Small intestine (tissue), 7 donors: Measurements from ENCODE around the gene M6PR. TPM values are rescaled to one million over a fixed set of nuclear protein-coding genes. Genes with fewer than 3 reads are reported as not detected.

Source experiments
- DNase-seq, 2 donors: peaks; one replicate each; pipeline versions ENCODE4 v3.0.0 to v3.0.0-alpha.2; 2013
- FAIRE-seq: peaks from 2 replicates; lab custom pipeline; 2012; peaks lifted over from hg19 to GRCh38; lab: Jason Lieb, UNC
- H3K27ac ChIP-seq, 3 donors: one replicate each; pipeline ENCODE4 v1.5.1; 2013; ENCODE audit warnings: low read length in 2 of 3, mild to moderate bottlenecking in 2 of 3, control low read depth in 1 of 3, inconsistent platforms in 1 of 3, low read depth in 1 of 3, moderate library complexity in 1 of 3
- H3K27me3 ChIP-seq, 3 donors: one replicate each; pipeline ENCODE4 v1.6.1; 2013; ENCODE audit warnings: low read length in 3 of 3, inconsistent platforms in 1 of 3; ENCODE audit not compliant: control insufficient read depth in 3 of 3, insufficient read depth in 3 of 3
- H3K36me3 ChIP-seq, 3 donors: one replicate each; pipeline ENCODE4 v1.6.1; 2013; ENCODE audit warnings: low read length in 3 of 3, inconsistent platforms in 1 of 3, low read depth in 1 of 3, mild to moderate bottlenecking in 1 of 3, moderate library complexity in 1 of 3; ENCODE audit not compliant: control insufficient read depth in 3 of 3, insufficient read depth in 2 of 3
- H3K4me1 ChIP-seq, 3 donors: one replicate each; pipeline ENCODE4 v1.6.1; 2013; ENCODE audit warnings: low read length in 2 of 3, inconsistent platforms in 1 of 3, low read depth in 1 of 3, mild to moderate bottlenecking in 1 of 3, moderate library complexity in 1 of 3; ENCODE audit not compliant: control insufficient read depth in 3 of 3, insufficient read depth in 2 of 3
- H3K4me3 ChIP-seq, 3 donors: one replicate each; pipeline ENCODE4 v1.5.1; 2013; ENCODE audit warnings: low read length in 3 of 3, control low read depth in 1 of 3, inconsistent platforms in 1 of 3, low read depth in 1 of 3, mild to moderate bottlenecking in 1 of 3, moderate library complexity in 1 of 3
- H3K9me3 ChIP-seq, 2 donors: one replicate each; pipeline ENCODE4 v1.6.1; 2013; ENCODE audit warnings: low read depth in 1 of 2, low read length in 1 of 2; ENCODE audit not compliant: control insufficient read depth in 2 of 2, insufficient read depth in 1 of 2
- WGBS, 3 donors: extraction: QIAGEN DNeasy Blood & Tissue Kit; methylation state at CpG; one replicate each; pipeline ENCODE4 v1.1.7; 2013; 5-methylcytosine and 5-hydroxymethylcytosine counted together
- polyA plus RNA-seq, 4 donors: library from polyadenylated mRNA; stranded (reverse) in 3 of 4; unstranded in 1 of 4; fragments of 200-250 nt in 3 of 4; fragments of 120-200 nt in 1 of 4; gene quantifications; one replicate each; pipeline versions ENCODE4 v1.2.1 to v1.2.3, GENCODE V29; 2013
- donor health status: healthy with polysubstance abuse.
- donor health status: control.
- donor health status: control.
- donor health status: Bipolar disorder and iron deficiency.
- donor health status: healthy.

The M6PR gene
- polyA plus RNA-seq, 4 donors: 25.9 to 169 (median 40.7) TPM

DNA sequence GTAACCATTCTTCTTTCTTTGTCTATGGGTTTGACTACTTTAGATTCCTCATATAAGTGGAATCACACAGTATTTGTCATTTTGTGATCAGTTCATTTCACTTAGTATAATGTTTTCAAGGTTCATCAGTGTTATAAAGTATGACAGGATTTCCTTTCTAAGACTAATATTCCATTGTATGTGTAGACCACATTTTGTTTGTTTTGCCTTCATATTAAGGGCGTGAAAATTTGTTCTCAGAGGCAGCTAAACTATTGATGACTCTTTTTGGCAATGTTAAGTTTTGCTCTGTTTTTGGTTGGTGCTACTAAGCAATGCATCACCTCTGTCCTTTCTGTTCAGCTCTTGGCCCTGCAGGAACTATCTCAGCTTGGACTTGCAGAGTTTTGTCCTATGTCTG lies 38.2 kb upstream of the M6PR start:
- FAIRE-seq (no peak), DNase-seq (no peak)
- Histone ChIP-seq H3K4me1 (peaks cover 0 to 5% (median 0%) of the 10 kb centered on the region in 3 donors), H3K36me3 (no peaks in the 10 kb centered on the region), H3K9me3 (no peaks in the 10 kb centered on the region), H3K4me3 (no peak overlapping the region), H3K27me3 (no peaks in the 10 kb centered on the region), H3K27ac (peak overlapping the region in 1 of 3 donors; percentile 36)
- WGBS, 3 donors: 65 to 81% (median 71%) methylated on average over 1 of the region's 1 CpG

DNA sequence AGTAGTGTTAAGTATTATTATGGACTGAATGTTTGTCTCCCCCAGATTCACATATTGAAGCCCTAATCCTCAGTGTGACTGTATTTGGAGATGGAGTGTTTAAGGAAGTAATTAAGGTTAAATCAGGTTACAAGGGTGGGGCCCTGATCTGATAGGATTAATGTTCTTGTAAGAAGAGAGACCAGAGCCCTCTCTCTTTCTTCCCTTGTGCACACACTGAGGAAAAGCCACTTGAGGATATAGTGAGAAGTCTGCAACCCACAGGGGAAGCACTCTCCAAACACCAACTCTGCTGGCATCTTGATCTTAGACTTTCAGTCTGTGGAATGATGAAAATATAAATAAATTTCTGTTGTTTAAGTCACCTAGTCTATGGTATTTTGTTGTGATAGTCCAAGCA lies 37.7 kb upstream of the M6PR start:
- DNase-seq: peak in 1 of 2 donors; percentile 7
- Histone ChIP-seq H3K27me3 (no peaks in the 10 kb centered on the region), H3K36me3 (no peaks in the 10 kb centered on the region), H3K27ac (no peak overlapping the region), H3K4me3 (no peak overlapping the region), H3K4me1 (peaks cover 0 to 5% (median 0%) of the 10 kb centered on the region in 3 donors), H3K9me3 (no peaks in the 10 kb centered on the region)
- no peak for FAIRE-seq

DNA sequence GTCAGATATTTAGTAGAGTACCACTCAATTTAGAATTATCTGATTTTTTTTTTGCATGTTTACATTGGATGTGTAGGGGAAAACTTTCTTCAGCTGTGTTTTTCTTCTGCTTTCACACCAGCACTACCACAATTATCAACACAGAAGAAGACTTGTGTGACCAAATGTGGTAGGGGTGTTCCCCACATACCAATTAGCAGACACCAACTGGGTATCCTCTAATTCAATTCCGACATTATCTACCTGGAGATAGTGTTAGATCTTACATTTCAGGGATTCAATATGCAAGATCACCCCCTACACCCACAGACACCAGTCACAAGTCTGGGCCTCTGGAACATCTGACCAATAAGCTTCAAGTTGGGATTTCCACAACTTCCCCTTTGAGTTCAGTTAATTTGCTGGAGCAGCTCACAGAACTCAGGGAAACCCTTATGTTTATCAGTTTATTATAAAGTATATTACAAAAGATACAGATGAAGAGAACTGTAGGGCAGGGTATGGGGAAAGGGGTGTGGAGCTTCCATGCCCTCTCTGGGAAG lies 35.8 kb upstream of the M6PR start:
- 73 to 90% (median 79%) methylated on average over 1 of the region's 1 CpG for WGBS, 3 donors
- Histone ChIP-seq H3K9me3 (peaks cover 0 to 6% of the 10 kb centered on the region in 2 donors), H3K4me3 (no peak overlapping the region), H3K4me1 (peaks cover 0 to 5% (median 0%) of the 10 kb centered on the region in 3 donors), H3K36me3 (no peaks in the 10 kb centered on the region), H3K27ac (no peak overlapping the region), H3K27me3 (no peaks in the 10 kb centered on the region)
- DNase-seq (no peak), FAIRE-seq (no peak)

DNA sequence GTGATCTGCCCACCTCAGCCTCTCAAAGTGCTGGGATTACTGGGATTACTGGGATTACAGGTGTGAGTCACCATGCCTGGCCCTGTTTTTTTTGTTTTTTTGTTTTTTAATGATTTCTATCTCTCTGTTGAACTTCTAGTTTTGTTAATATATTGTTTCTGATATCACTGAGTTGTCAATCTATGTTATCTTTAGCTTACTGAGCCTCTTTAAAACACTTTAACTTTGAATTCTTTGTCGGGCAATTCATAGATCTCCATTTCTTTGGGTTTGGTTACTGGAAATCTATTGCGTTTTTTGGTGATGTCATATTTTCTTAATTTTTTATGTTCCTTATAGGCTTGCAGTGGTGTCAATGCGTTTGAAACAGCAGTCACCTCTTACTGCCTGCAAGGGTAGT lies 30.7 kb upstream of the M6PR start:
- H3K27ac ChIP-seq: no peak overlapping the region
- 82 to 93% (median 91%) methylated on average over 3 of the region's 3 CpGs for WGBS, 3 donors
- H3K36me3 ChIP-seq: no peaks in the 10 kb centered on the region
- H3K27me3 ChIP-seq: no peaks in the 10 kb centered on the region
- DNase-seq (no peak), FAIRE-seq (no peak)
- no peak overlapping the region for H3K4me3 ChIP-seq
- no peaks in the 10 kb centered on the region for H3K4me1 ChIP-seq
- peaks cover 0 to 17% of the 10 kb centered on the region in 2 donors for H3K9me3 ChIP-seq

DNA sequence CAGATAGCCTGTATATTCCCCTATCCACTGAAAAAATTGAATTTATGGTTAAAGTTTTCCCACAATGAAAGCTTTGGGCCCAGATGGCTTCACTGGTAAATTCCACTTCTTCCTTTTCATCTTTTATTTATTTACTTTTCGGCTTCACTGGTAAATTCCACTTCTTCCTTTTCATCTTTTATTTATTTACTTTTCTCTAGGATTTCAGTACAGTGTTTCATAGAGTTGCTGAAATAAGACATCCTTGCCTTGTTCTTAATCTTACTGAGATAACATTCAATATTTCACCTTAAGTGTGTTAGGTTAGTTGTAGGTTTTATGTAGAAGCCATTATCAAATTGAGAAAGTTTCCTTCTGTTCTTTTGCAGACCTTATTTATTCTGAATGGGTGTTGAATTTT lies 21.0 kb upstream of the M6PR start:
- H3K4me1 ChIP-seq: no peaks in the 10 kb centered on the region
- 75 to 89% (median 84%) methylated on average over 1 of the region's 1 CpG for WGBS, 3 donors
- no peaks in the 10 kb centered on the region for H3K27me3 ChIP-seq
- FAIRE-seq (no peak), DNase-seq (no peak)
- no peaks in the 10 kb centered on the region for H3K36me3 ChIP-seq
- peaks cover 0 to 18% of the 10 kb centered on the region in 2 donors for H3K9me3 ChIP-seq
- no peak overlapping the region for H3K4me3 ChIP-seq
- no peak overlapping the region for H3K27ac ChIP-seq

DNA sequence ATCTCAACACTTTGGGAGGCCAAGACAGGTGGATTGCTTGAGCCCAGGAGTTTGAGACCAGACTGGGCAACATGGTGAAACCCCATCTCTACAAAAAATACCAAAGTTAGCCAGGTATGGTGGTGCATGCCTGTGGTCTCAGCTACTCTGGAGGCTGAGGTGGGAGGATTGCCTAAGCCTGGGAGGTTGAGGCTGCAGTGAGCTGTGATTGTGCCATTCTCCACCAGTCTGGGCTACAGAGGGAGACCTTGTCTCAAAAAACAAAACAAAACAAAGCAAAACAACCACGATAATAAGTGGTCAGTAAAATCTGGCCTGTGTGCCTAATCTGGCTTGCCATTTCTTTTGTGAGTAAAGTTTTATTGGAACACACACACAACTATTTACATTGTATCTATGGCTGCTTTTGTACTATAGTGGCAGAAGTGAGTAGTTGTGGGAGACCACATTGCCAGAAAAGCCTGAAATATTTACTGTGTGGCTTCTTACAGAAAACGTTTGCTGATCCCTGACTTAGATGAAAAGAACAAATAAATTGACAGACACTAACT lies 20.5 kb upstream of the M6PR start:
- no peak for DNase-seq
- Histone ChIP-seq H3K4me1 (no peaks in the 10 kb centered on the region), H3K27ac (no peak overlapping the region), H3K4me3 (no peak overlapping the region), H3K9me3 (peaks cover 0 to 18% of the 10 kb centered on the region in 2 donors), H3K36me3 (no peaks in the 10 kb centered on the region), H3K27me3 (no peaks in the 10 kb centered on the region)
- 51 to 64% (median 54%) methylated on average over 2 of the region's 2 CpGs for WGBS, 3 donors
- FAIRE-seq: no peak

DNA sequence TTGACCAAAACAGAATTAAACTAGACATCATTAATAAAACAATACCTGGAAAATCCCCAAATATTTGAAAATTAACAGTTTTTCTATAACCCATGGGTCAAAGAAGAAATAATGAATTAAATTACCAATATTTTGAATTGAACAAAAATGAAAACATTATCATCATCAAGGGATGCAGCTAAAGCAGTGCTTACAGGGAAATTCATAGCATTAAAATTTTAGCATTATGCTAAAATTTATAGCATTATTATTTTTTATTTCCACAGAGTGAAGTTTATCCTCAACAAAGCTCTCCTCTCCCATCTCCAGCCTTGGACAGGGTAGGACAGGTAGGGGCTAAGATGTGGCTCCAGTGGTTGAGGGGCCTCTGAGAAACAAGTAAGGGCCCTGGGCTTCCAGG lies 19.3 kb upstream of the M6PR start:
- H3K4me3 ChIP-seq: no peak overlapping the region
- DNase-seq (no peak), FAIRE-seq (no peak)
- peaks cover 0 to 18% of the 10 kb centered on the region in 2 donors for H3K9me3 ChIP-seq
- H3K27me3 ChIP-seq: no peaks in the 10 kb centered on the region
- H3K4me1 ChIP-seq: no peaks in the 10 kb centered on the region
- no peaks in the 10 kb centered on the region for H3K36me3 ChIP-seq
- no peak overlapping the region for H3K27ac ChIP-seq

DNA sequence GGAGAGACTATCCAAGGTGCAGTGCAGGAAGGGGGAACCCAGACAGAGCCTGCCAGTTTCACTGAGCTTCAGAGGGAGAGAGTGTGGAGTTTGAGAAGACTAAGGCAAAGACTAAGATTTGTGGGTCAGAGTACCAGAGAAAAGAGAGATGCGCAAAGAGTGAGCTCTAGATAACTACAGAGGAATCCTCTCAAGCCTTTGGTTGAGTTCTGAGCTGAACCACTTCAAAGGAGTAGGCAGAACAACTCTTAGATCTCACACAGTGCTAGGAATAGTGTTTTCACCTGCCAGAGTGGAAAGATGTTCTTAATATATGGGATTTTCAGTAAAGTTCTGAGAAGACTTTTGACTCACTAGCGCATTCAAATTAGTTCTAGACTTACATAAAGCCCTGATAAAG lies 10.7 kb upstream of the M6PR start:
- 90 to 100% (median 98%) methylated on average over 2 of the region's 2 CpGs for WGBS, 3 donors
- H3K4me3 ChIP-seq: no peak overlapping the region
- H3K9me3 ChIP-seq: peaks cover 0 to 11% of the 10 kb centered on the region in 2 donors
- no peaks in the 10 kb centered on the region for H3K36me3 ChIP-seq
- DNase-seq (no peak), FAIRE-seq (no peak)
- H3K4me1 ChIP-seq: no peaks in the 10 kb centered on the region
- H3K27me3 ChIP-seq: no peaks in the 10 kb centered on the region
- H3K27ac ChIP-seq: no peak overlapping the region

DNA sequence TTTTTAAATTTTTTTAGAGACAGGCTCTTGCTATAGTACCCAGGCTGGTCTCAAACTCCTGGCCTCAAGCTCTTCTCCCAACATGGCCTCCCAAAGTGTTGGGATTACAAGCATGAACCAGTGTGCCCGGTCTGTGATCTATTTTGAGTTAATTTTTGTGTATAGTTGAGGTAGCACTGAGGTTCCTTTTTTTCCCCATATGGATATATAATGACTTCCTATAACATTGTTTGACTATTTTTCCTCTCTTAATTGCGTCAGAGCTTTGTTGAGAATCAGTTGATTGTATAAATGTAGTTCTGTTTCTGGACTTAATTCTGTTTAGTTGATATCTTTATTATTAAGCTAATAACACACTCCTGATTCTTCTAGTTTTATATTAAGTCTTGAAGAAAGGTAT lies 8.6 kb upstream of the M6PR start:
- 38 to 72% (median 69%) methylated on average over 2 of the region's 2 CpGs for WGBS, 3 donors
- H3K9me3 ChIP-seq: peaks cover 0 to 17% of the 10 kb centered on the region in 2 donors
- no peak for DNase-seq
- H3K4me3 ChIP-seq: no peak overlapping the region
- no peak for FAIRE-seq
- no peak overlapping the region for H3K27ac ChIP-seq
- H3K27me3 ChIP-seq: no peaks in the 10 kb centered on the region
- H3K36me3 ChIP-seq: no peaks in the 10 kb centered on the region
- H3K4me1 ChIP-seq: no peaks in the 10 kb centered on the region
